ENCODE data around the gene MACROH2A1.

Gene MACROH2A1

GRCh38 chr5:135433681-135434426 lies 34.8 kb upstream of the MACROH2A1 start:
- Mint-ChIP-seq H3K4me1 (peaks cover 59% of the 10 kb centered on the region), H3K27me3 (ENCODE audit: low read depth) (peaks cover 13% of the 10 kb centered on the region), H3K9me3 (peaks cover 7% of the 10 kb centered on the region), H3K4me3 (no peak overlapping the region), H3K27ac (peak overlapping the region in 2 of 3 experiments; percentile 2 to 18), H3K36me3 (ENCODE audit: low read depth) (no peaks in the 10 kb centered on the region)
- TF ChIP-seq CTCF (IDR thresholded peaks at IDR 0.05; ENCODE audit: unreplicated experiment in 3 of 3), result no peak

GRCh38 chr5:135432113-135432512 lies 33.1 kb upstream of the MACROH2A1 start:
- no peak overlapping the region for H3K27ac Mint-ChIP-seq
- H3K9me3 Mint-ChIP-seq, result peaks cover 11% of the 10 kb centered on the region
- no peak overlapping the region for H3K4me3 Mint-ChIP-seq

GRCh38 chr5:135430135-135430437 lies 31.1 kb upstream of the MACROH2A1 start:
- Mint-ChIP-seq H3K4me1 (peaks cover 45% of the 10 kb centered on the region), H3K4me3 (no peak overlapping the region), H3K27ac (peak overlapping the region in 2 of 3 experiments; percentile 24 to 67), H3K9me3 (peaks cover 11% of the 10 kb centered on the region), H3K36me3 (ENCODE audit: low read depth) (no peaks in the 10 kb centered on the region), H3K27me3 (ENCODE audit: low read depth) (peaks cover 6% of the 10 kb centered on the region)
- no peak for TF ChIP-seq CTCF (IDR thresholded peaks at IDR 0.05; ENCODE audit: unreplicated experiment in 3 of 3)

More at GRCh38 chr5:135432113-135432512, 33.1 kb upstream of the MACROH2A1 start:
- TF ChIP-seq CTCF (IDR thresholded peaks at IDR 0.05; ENCODE audit: unreplicated experiment in 3 of 3), result no peak
- Mint-ChIP-seq H3K4me1 (peaks cover 42% of the 10 kb centered on the region), H3K27me3 (ENCODE audit: low read depth) (peaks cover 9% of the 10 kb centered on the region), H3K36me3 (ENCODE audit: low read depth) (no peaks in the 10 kb centered on the region)

- peaks cover 11% of the 10 kb centered on the region for H3K9me3 Mint-ChIP-seq
- no peak overlapping the region for H3K4me3 Mint-ChIP-seq
- peaks cover under 1% of the 10 kb centered on the region for H3K27me3 Mint-ChIP-seq (ENCODE audit: low read depth)
- no peaks in the 10 kb centered on the region for H3K36me3 Mint-ChIP-seq (ENCODE audit: low read depth)
- H3K27ac Mint-ChIP-seq, result peak overlapping the region in 2 of 3 experiments; percentile 54 to 67
- peaks cover 45% of the 10 kb centered on the region for H3K4me1 Mint-ChIP-seq
- TF ChIP-seq CTCF (IDR thresholded peaks at IDR 0.05; ENCODE audit: unreplicated experiment in 3 of 3), result no peak
These were observed 30.5 kb upstream of the MACROH2A1 start for GRCh38 chr5:135429301-135430134.

GRCh38 chr5:135428586-135428985 lies 29.6 kb upstream of the MACROH2A1 start:
- Mint-ChIP-seq H3K27me3 (ENCODE audit: low read depth) (no peaks in the 10 kb centered on the region), H3K4me1 (peaks cover 43% of the 10 kb centered on the region), H3K4me3 (no peak overlapping the region)

More at GRCh38 chr5:135428586-135428985, 29.6 kb upstream of the MACROH2A1 start:
- no peak overlapping the region for H3K27ac Mint-ChIP-seq
- no peak for TF ChIP-seq CTCF (IDR thresholded peaks at IDR 0.05; ENCODE audit: unreplicated experiment in 3 of 3)
- H3K9me3 Mint-ChIP-seq, result peaks cover 11% of the 10 kb centered on the region
- no peaks in the 10 kb centered on the region for H3K36me3 Mint-ChIP-seq (ENCODE audit: low read depth)
